ENCODE data around the gene MS4A8. TPM values are rescaled to one million over a fixed set of nuclear protein-coding genes. Genes with fewer than 3 reads are reported as not detected.
"Not testable (repeated sequence)": the region's sequence is repeated elsewhere in the genome, so short reads cannot be mapped to it uniquely, and the experiment has no call there.

MS4A8 gene
- total RNA-seq, 1 donor from 2014 or later = not detected

DNA sequence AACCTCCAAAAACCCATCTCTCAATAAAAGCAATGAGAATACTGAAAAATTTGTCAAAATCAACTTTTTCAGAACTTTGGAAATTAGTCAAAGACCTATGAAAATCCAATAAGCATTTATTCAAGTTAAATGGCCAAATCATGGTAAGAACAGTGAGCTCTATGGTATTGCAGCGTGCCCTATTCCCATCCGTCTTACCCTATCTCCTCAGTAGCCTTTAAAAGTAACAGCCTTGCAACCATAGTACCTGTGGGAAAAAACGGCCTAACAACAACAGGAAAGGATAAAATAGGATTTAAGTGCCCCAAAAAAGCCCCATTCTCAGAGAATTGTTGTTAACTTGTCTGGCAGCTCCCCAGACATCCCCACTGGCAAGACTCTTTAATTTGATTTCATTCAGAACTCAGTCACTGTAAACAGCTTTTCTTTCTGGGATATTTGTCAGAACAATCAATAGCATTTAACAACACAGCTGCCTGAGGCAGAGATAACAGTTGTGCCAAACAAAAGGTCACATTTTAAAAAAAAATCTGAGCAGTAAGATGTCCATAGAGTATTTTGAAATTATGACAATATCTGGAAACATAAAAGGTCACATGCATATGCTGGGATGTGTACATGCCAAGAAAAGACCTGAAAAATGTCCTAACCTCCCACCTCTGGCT, 18.8 kb upstream of the MS4A8 start:
- H3K36me3 ChIP-seq = no peaks in the 10 kb centered on the region
- TF ChIP-seq, protein P1, sequence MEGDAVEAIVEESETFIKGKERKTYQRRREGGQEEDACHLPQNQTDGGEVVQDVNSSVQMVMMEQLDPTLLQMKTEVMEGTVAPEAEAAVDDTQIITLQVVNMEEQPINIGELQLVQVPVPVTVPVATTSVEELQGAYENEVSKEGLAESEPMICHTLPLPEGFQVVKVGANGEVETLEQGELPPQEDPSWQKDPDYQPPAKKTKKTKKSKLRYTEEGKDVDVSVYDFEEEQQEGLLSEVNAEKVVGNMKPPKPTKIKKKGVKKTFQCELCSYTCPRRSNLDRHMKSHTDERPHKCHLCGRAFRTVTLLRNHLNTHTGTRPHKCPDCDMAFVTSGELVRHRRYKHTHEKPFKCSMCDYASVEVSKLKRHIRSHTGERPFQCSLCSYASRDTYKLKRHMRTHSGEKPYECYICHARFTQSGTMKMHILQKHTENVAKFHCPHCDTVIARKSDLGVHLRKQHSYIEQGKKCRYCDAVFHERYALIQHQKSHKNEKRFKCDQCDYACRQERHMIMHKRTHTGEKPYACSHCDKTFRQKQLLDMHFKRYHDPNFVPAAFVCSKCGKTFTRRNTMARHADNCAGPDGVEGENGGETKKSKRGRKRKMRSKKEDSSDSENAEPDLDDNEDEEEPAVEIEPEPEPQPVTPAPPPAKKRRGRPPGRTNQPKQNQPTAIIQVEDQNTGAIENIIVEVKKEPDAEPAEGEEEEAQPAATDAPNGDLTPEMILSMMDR (IDR thresholded peaks at IDR 0.05) = no peak
- DNase-seq (ENCODE audit: low spot score in 2 of 2) = no peak
- H3K27ac ChIP-seq = no peak overlapping the region
- no peaks in the 10 kb centered on the region for H3K4me1 ChIP-seq
- no peak overlapping the region for H3K4me3 ChIP-seq
- no peaks in the 10 kb centered on the region for H3K27me3 ChIP-seq
- intact Hi-C loops (cut with DNase I) = no loop called here
- no peaks in the 10 kb centered on the region for H3K9me3 ChIP-seq

DNA sequence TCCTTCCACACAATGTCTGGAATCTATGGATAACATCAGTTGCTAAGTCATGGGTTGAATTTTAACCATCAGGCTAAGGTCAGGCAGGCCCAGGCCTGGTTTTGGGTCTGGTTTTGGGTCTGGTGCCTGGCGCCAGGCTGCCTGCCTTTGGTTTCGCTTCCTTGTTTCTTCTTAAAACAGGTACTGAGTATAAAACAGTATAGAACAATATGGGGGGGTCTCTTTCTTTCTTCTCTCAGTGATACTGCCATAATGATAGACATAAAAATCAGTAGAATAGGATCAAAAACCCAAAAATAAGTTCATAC, 14.9 kb upstream of the MS4A8 start:
- H3K27ac ChIP-seq; H3K4me1 ChIP-seq; intact Hi-C loops (cut with DNase I); H3K9me3 ChIP-seq; H3K27me3 ChIP-seq; H3K4me3 ChIP-seq; H3K36me3 ChIP-seq; DNase-seq (ENCODE audit: low spot score in 2 of 2): not testable (repeated sequence)

DNA sequence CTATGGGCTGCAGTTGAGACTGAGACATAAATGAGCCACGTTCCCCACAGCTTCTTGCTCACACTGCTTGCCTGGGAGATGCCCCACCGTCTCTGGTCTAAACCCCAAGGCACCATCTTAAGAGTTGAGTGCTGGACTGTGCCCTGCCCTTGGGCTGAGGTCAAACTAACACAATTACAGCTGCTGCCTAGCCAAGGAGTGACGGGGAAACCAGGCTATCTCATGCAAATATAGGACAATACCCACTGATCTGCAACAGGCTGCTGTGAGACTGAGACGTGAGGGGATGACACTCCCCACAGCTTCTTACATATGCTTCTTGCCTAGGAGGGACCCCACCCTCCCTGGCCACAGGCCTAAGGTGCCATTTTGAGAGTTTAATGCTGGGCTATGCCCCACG, 7.8 kb upstream of the MS4A8 start:
- Histone ChIP-seq H3K4me1 (no peaks in the 10 kb centered on the region), H3K27me3 (no peaks in the 10 kb centered on the region), H3K27ac (no peak overlapping the region), H3K9me3 (no peaks in the 10 kb centered on the region), H3K4me3 (no peak overlapping the region), H3K36me3 (no peaks in the 10 kb centered on the region)
- TF ChIP-seq, protein P1 (IDR thresholded peaks at IDR 0.05) = no peak
- no peak for DNase-seq (ENCODE audit: low spot score in 2 of 2)
- intact Hi-C loops (cut with DNase I) = no loop called here

GRCh38 chr11:60699936-60700335, 524 bp downstream of the MS4A8 start:
- no peak for DNase-seq (ENCODE audit: low spot score in 2 of 2)
- TF ChIP-seq, protein P1 (IDR thresholded peaks at IDR 0.05) = no peak
- intact Hi-C loops (cut with DNase I) = no loop called here
- H3K4me1 ChIP-seq = no peaks in the 10 kb centered on the region
- H3K27me3 ChIP-seq = no peaks in the 10 kb centered on the region
- no peak overlapping the region for H3K4me3 ChIP-seq
- no peak overlapping the region for H3K27ac ChIP-seq
- H3K9me3 ChIP-seq = no peaks in the 10 kb centered on the region
- no peaks in the 10 kb centered on the region for H3K36me3 ChIP-seq

GRCh38 chr11:60700689-60701468, 1.5 kb downstream of the MS4A8 start:
- no peak for DNase-seq (ENCODE audit: low spot score in 2 of 2)
- TF ChIP-seq, protein P1 (IDR thresholded peaks at IDR 0.05) = no peak
- Histone ChIP-seq H3K4me1 (no peaks in the 10 kb centered on the region), H3K27ac (no peak overlapping the region), H3K4me3 (no peak overlapping the region), H3K36me3 (no peaks in the 10 kb centered on the region), H3K9me3 (no peaks in the 10 kb centered on the region), H3K27me3 (no peaks in the 10 kb centered on the region)
- intact Hi-C loops (cut with DNase I) = no loop called here

DNA sequence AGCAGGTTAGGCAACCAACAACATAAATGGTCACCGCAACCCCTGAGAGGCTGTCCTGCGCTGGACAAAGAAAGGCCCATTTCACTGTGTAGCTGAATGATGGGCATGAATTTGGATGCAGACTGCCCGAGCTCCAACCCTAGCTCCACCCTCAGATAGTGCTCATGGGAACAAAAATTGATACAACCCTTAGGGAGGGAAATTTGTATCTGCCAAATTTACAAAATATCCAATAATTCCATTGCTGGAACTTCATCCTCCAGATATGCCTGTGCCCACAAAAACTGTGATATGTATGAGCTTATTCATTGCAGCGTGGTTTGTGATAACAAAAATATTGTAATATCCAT, 2.0 kb downstream of the MS4A8 start:
- no peak overlapping the region for H3K4me3 ChIP-seq
- H3K27ac ChIP-seq = no peak overlapping the region
- intact Hi-C loops (cut with DNase I) = no loop called here
- no peaks in the 10 kb centered on the region for H3K4me1 ChIP-seq
- no peaks in the 10 kb centered on the region for H3K36me3 ChIP-seq
- DNase-seq (ENCODE audit: low spot score in 2 of 2) = no peak
- no peaks in the 10 kb centered on the region for H3K9me3 ChIP-seq
- TF ChIP-seq, protein P1 (IDR thresholded peaks at IDR 0.05) = no peak
- H3K27me3 ChIP-seq = no peaks in the 10 kb centered on the region

Measured in ascending aorta (tissue), 2 donors.